ENCODE measurements around the gene TM9SF4. TPM values are rescaled to one million over a fixed set of nuclear protein-coding genes. Genes with fewer than 3 reads are reported as not detected.
A peak's percentile ranks its signal among the peaks of the same experiment; 100 is the strongest.

TM9SF4 gene
- total RNA-seq, 1 experiment from 2014 or later: 36.9 TPM

DNA sequence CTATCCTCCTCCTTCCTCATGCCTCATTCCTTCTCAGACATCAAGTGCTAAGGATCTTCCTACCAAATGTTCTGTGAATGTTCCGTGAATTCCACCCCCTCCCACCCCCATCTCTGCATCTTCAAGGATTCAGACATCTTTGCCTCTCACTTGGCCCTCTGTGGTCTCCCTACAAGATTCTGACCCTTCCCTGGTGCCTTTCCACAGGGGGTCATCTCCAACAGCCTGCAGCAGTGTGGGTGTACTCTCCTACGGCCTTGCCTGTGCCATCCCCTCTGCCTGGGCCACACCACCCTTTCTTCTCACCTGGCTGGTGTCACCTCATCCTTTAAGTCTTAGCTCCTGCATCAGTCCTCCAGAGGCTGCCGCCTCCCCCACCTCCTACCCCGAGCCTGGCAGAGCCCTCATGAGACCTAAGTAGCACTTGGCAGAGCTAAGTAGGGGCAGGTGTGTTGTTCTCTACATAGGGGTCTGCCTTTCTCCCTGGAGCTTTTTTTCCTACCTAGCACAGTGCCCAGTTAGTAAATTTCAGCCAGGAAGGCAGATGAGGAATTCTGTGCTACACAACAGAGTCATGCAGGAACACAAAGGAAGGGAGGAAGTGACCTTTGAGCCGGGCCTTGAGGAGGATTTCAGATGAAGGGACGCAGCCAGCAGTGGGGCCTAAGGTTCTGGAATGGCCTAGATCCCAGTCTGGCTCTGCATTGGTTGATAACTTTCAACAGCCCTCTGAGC is 43.1 kb downstream of the TM9SF4 start:
- no peak for DNase-seq
- H3K27me3 ChIP-seq (ENCODE audit: control insufficient read depth, insufficient read depth, low read length): no peaks in the 10 kb centered on the region
- no peak overlapping the region for H3K4me3 ChIP-seq (ENCODE audit: insufficient read depth, low read depth, low read length)
- peaks cover 45% of the 10 kb centered on the region for H3K36me3 ChIP-seq (replicated peaks; ENCODE audit: control insufficient read depth, insufficient read depth, low read length)

DNA sequence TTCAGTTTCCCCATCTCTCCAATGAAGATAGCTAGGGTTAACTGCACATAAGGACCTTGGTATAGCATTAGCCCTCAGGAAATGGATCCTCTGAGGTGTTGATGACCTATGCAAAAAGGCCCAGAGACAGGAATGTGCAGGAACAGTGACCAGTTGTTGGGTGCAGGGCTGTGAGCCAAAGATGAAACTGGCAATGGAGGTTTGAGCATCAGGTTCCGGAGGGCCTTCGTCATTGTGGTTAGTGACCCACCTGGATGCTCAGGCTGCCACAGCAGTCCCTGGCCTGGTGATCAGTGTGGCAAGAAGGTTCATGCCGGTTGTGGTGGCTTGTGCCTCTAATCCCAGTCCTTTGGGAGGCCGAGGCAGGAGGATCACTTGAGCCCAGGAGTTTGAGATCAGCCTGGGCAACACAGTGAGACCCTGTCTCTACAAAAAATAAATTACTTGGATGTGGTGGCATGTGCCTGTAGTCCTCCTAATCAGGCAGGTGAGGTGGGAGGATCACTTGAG is 43.7 kb downstream of the TM9SF4 start:
- Histone ChIP-seq H3K27me3 (ENCODE audit: control insufficient read depth, insufficient read depth, low read length) (no peaks in the 10 kb centered on the region), H3K4me3 (ENCODE audit: insufficient read depth, low read depth, low read length) (no peak overlapping the region), H3K36me3 (replicated peaks; ENCODE audit: control insufficient read depth, insufficient read depth, low read length) (peaks cover 52% of the 10 kb centered on the region)
- no peak for DNase-seq

- Histone ChIP-seq H3K27me3 (ENCODE audit: control insufficient read depth, insufficient read depth, low read length) (no peaks in the 10 kb centered on the region), H3K4me3 (ENCODE audit: insufficient read depth, low read depth, low read length) (no peak overlapping the region), H3K36me3 (replicated peaks; ENCODE audit: control insufficient read depth, insufficient read depth, low read length) (peaks cover 55% of the 10 kb centered on the region)
- DNase-seq: no peak
Observed at GRCh38 chr20:32153771-32154170, 44.3 kb downstream of the TM9SF4 start.

DNA sequence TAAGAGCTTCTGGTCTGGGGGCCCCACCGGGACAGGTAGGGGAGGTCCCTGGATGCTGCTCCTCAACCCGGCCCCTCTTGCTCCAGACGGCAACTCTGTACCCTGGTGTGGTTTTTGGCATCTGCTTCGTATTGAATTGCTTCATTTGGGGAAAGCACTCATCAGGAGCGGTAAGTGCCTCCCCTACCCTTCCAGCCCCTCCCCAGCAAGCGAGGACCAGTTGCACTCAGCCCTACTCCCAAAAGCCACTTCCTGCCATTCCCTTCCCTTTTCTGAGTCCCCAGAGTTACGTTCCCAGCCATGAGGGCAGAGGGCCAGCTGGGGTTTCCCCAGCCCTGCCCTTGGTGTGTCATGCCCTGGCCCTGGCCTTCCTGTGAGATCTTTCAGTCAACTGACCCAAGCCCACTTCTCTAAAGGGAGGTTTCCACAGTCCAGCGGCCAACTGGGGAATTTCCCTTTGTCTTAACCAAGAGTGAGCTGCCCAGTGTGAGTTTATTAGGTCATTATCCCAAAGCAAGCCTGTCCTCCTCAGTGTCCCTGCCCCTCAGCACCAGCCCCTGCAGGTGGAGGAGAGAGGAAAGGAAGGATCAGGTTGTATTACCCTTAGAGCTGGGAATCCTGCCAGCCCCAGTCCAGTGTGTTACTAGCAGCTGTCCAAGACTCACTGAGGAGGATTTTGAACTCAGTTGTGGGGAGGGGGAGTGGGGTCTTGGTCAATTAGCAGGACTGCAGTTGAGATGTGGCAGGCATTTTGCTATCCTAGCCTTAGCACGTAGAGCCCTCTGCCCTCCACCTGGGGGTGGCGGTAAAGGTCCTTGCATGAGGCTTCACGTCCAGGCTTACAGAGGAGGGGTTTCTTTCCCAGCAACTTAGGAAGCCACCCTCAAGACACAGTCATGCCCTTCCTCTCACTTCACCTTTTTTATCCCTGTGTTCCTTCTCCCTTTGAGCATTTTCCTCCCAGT is 45.8 kb downstream of the TM9SF4 start:
- Histone ChIP-seq H3K36me3 (replicated peaks; ENCODE audit: control insufficient read depth, insufficient read depth, low read length) (peaks cover 55% of the 10 kb centered on the region), H3K27me3 (ENCODE audit: control insufficient read depth, insufficient read depth, low read length) (no peaks in the 10 kb centered on the region), H3K4me3 (ENCODE audit: insufficient read depth, low read depth, low read length) (no peak overlapping the region)
- peak; percentile 90 for DNase-seq

GRCh38 chr20:32157611-32158010 is 48.1 kb downstream of the TM9SF4 start:
- Histone ChIP-seq H3K4me3 (ENCODE audit: insufficient read depth, low read depth, low read length) (no peak overlapping the region), H3K36me3 (replicated peaks; ENCODE audit: control insufficient read depth, insufficient read depth, low read length) (peaks cover 61% of the 10 kb centered on the region), H3K27me3 (ENCODE audit: control insufficient read depth, insufficient read depth, low read length) (no peaks in the 10 kb centered on the region)
- no peak for DNase-seq

GRCh38 chr20:32158351-32158750 is 48.8 kb downstream of the TM9SF4 start:
- no peaks in the 10 kb centered on the region for H3K27me3 ChIP-seq (ENCODE audit: control insufficient read depth, insufficient read depth, low read length)
- DNase-seq: no peak
- peaks cover 59% of the 10 kb centered on the region for H3K36me3 ChIP-seq (replicated peaks; ENCODE audit: control insufficient read depth, insufficient read depth, low read length)
- no peak overlapping the region for H3K4me3 ChIP-seq (ENCODE audit: insufficient read depth, low read depth, low read length)

DNA sequence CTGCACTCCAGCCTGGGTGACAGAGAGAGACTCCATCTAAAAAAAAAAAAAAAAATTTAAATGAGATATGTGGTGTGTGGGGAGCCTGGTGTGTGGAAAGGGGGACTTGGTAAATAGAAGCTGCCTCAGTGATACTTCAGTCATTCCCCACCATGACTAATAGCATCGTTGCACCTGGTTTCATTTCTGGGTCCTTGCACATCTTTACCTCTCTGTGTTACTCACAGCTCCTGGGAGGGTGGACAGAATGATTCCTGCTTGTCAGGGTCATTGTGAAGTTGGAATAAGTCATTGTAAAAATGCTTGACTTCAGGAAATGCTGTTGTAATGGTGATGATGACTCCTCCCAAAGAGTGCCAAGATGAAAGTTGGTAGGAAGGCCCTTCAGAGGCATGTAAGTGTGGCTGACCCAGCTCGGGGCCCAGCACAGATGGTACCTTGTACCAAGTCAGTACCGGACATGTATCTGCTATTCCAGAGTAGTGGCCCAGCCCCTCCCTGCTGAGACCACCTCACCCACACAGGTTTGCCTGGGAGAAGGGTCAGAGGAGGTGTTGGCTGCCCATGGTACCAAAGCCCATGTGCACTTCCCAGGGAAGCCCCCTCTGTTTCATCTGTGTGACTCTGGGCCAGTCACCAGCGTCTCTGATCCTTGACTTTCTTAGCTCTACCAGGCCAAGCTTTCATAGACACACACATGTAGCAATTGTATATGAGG is 49.6 kb downstream of the TM9SF4 start:
- no peaks in the 10 kb centered on the region for H3K27me3 ChIP-seq (ENCODE audit: control insufficient read depth, insufficient read depth, low read length)
- no peak overlapping the region for H3K4me3 ChIP-seq (ENCODE audit: insufficient read depth, low read depth, low read length)
- DNase-seq: peak; percentile 13
- peaks cover 57% of the 10 kb centered on the region for H3K36me3 ChIP-seq (replicated peaks; ENCODE audit: control insufficient read depth, insufficient read depth, low read length)

DNA sequence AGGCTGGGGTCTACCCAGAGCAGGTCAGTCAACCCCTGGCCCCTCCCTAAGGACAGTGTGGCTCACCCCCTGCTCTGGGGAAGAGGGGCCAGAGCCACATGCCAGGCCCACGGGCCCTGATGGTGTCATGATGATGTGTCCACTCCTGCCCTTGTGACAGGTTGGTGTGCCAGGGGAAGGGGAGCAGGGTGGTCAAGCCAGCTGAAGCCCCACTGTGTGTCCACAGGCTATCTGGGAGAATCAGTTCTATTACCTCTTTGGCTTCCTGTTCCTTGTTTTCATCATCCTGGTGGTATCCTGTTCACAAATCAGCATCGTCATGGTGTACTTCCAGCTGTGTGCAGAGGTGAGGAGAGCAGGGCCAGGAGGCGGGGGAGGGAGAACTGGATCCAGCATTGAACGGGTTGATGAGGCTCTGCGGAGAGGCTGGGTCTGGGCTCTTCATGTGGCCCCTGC is 50.3 kb downstream of the TM9SF4 start:
- Histone ChIP-seq H3K36me3 (replicated peaks; ENCODE audit: control insufficient read depth, insufficient read depth, low read length) (peaks cover 62% of the 10 kb centered on the region), H3K4me3 (ENCODE audit: insufficient read depth, low read depth, low read length) (no peak overlapping the region), H3K27me3 (ENCODE audit: control insufficient read depth, insufficient read depth, low read length) (no peaks in the 10 kb centered on the region)
- DNase-seq: peak; percentile 33

GRCh38 chr20:32160341-32160740 is 50.8 kb downstream of the TM9SF4 start:
- peaks cover 62% of the 10 kb centered on the region for H3K36me3 ChIP-seq (replicated peaks; ENCODE audit: control insufficient read depth, insufficient read depth, low read length)
- H3K4me3 ChIP-seq (ENCODE audit: insufficient read depth, low read depth, low read length): no peak overlapping the region
- H3K27me3 ChIP-seq (ENCODE audit: control insufficient read depth, insufficient read depth, low read length): no peaks in the 10 kb centered on the region
- DNase-seq: peak; percentile 32

DNA sequence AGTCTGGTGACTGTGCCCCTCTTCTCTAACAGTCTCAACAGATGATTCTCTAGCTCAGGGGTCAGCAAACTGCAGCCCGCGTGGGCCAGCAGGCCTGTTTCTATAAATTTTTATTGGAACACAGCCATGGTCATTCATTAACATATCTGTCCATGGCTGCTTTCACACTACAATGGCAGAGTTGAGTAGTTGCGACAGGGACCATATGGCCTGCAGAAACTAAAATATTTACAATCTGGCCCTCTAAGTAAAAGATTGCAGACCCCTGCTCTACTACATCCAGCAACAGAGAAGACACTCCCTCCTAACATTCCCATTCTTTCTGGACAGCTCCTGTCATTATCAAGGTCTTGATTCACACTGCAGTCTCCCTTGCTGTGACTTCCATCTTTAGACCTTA is 52.8 kb downstream of the TM9SF4 start:
- DNase-seq: no peak
- Histone ChIP-seq H3K36me3 (replicated peaks; ENCODE audit: control insufficient read depth, insufficient read depth, low read length) (peaks cover 71% of the 10 kb centered on the region), H3K4me3 (ENCODE audit: insufficient read depth, low read depth, low read length) (no peak overlapping the region), H3K27me3 (ENCODE audit: control insufficient read depth, insufficient read depth, low read length) (no peaks in the 10 kb centered on the region)

DNA sequence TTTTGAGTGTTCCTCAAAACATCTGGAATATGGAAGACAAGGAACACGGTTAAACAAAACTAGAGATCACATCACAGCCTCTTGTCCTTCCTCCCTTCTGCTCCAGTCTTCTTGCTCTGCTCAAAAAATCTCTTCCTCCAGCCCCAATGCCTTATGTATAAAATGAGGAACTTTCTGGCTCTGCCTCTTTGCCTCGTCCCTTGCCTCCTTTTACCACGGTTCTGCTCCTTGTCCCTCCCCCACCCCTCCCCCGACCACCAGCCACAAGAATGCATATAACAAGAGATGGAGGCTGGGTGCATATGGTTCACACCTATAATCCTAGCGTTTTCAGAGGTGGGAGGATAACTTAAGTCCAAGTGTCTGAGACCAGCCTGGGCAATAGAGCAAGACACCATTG is 54.4 kb downstream of the TM9SF4 start:
- Histone ChIP-seq H3K36me3 (replicated peaks; ENCODE audit: control insufficient read depth, insufficient read depth, low read length) (peaks cover 58% of the 10 kb centered on the region), H3K4me3 (ENCODE audit: insufficient read depth, low read depth, low read length) (no peak overlapping the region), H3K27me3 (ENCODE audit: control insufficient read depth, insufficient read depth, low read length) (no peaks in the 10 kb centered on the region)
- DNase-seq: no peak

DNA sequence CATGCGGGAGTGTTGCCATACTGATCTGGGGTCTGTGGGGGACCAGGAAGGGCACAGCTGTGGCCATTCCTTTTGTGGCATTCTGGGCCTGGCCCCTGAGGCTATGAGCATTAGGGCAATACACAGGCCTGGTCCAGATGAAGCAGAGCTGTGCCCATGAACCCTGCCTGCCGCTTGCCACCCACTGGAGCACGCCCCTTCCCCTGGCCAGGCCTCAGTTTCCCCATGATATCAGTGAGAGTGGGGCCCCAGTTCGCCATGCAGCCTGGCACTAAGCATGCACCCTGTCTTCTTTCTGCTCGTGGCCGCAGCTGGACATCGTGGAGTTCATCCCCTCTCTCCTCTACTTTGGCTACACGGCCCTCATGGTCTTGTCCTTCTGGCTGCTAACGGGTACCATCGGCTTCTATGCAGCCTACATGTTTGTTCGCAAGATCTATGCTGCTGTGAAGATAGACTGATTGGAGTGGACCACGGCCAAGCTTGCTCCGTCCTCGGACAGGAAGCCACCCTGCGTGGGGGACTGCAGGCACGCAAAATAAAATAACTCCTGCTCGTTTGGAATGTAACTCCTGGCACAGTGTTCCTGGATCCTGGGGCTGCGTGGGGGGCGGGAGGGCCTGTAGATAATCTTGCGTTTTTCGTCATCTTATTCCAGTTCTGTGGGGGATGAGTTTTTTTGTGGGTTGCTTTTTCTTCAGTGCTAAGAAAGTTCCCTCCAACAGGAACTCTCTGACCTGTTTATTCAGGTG is 55.6 kb downstream of the TM9SF4 start:
- H3K27me3 ChIP-seq (ENCODE audit: control insufficient read depth, insufficient read depth, low read length): no peaks in the 10 kb centered on the region
- peaks cover 47% of the 10 kb centered on the region for H3K36me3 ChIP-seq (replicated peaks; ENCODE audit: control insufficient read depth, insufficient read depth, low read length)
- no peak overlapping the region for H3K4me3 ChIP-seq (ENCODE audit: insufficient read depth, low read depth, low read length)
- DNase-seq: no peak

DNA sequence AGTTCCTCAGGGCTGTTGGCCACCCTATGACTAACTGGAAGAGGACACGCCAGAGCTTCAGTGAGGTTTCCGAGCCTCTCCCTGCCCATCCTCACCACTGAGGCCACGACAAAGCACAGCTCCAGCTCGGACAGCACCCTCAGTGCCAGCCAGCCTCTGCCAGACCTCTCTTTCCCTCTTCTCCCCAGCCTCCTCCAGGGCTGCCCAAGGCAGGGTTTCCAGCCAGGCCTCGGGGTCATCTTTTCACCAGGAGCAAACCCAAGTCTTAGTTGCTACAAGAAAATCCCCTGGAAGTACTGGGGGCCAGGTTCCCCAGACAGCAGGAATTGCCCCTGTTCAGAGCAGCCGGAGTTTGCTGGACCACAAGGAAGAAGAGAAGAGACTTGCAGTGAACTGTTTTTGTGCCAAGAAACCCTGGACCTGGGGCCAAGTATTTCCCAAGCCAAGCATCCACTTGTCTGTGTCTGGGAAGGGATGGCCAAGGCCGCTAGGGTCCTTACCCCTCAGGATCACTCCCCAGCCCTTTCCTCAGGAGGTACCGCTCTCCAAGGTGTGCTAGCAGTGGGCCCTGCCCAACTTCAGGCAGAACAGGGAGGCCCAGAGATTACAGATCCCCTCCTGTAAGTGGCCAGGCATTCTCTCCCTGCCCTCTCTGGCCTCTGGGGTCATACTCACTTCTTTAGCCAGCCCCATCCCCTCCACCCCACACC is 56.5 kb downstream of the TM9SF4 start:
- no peak for DNase-seq
- H3K36me3 ChIP-seq (replicated peaks; ENCODE audit: control insufficient read depth, insufficient read depth, low read length): peaks cover 43% of the 10 kb centered on the region
- H3K4me3 ChIP-seq (ENCODE audit: insufficient read depth, low read depth, low read length): no peak overlapping the region
- no peaks in the 10 kb centered on the region for H3K27me3 ChIP-seq (ENCODE audit: control insufficient read depth, insufficient read depth, low read length)
